ENCODE data around the gene ACTN2. TPM values are rescaled to one million over a fixed set of nuclear protein-coding genes. Genes with fewer than 3 reads are reported as not detected.

Gene ACTN2
- total RNA-seq, 1 donor from 2014 or later = 1.5 TPM

- no peaks in the 10 kb centered on the region for H3K4me1 ChIP-seq
- H3K27ac ChIP-seq = no peak overlapping the region
- H3K27me3 ChIP-seq = no peaks in the 10 kb centered on the region
- H3K9me3 ChIP-seq = no peaks in the 10 kb centered on the region
- TF ChIP-seq POLR2AphosphoS5 (IDR thresholded peaks at IDR 0.05; ENCODE audit: insufficient read depth in 1 of 2, low read depth in 1 of 2) (no peak), CTCF (IDR thresholded peaks at IDR 0.05) (no peak), POLR2A (IDR thresholded peaks at IDR 0.05) (no peak)
- no peak for DNase-seq (ENCODE audit: extremely low spot score in 2 of 2)
- intact Hi-C loops (cut with DNase I) = no loop called here
- H3K4me3 ChIP-seq = no peak overlapping the region
- H3K36me3 ChIP-seq = no peaks in the 10 kb centered on the region
These were observed 65.6 kb downstream of the ACTN2 start for GRCh38 chr1:236751935-236752334.

GRCh38 chr1:236753516-236753915 is 67.2 kb downstream of the ACTN2 start:
- no peaks in the 10 kb centered on the region for H3K9me3 ChIP-seq
- no peak overlapping the region for H3K4me3 ChIP-seq
- H3K36me3 ChIP-seq = no peaks in the 10 kb centered on the region
- TF ChIP-seq POLR2AphosphoS5 (IDR thresholded peaks at IDR 0.05; ENCODE audit: insufficient read depth in 1 of 2, low read depth in 1 of 2) (no peak), POLR2A (IDR thresholded peaks at IDR 0.05) (no peak), CTCF (IDR thresholded peaks at IDR 0.05) (no peak)
- H3K27ac ChIP-seq = no peak overlapping the region
- DNase-seq (ENCODE audit: extremely low spot score in 2 of 2) = no peak
- intact Hi-C loops (cut with DNase I) = no loop called here
- no peaks in the 10 kb centered on the region for H3K27me3 ChIP-seq
- H3K4me1 ChIP-seq = no peaks in the 10 kb centered on the region

GRCh38 chr1:236753964-236754363 is 67.7 kb downstream of the ACTN2 start:
- no peak overlapping the region for H3K27ac ChIP-seq
- no peaks in the 10 kb centered on the region for H3K36me3 ChIP-seq
- no peak overlapping the region for H3K4me3 ChIP-seq
- DNase-seq (ENCODE audit: extremely low spot score in 2 of 2) = no peak
- TF ChIP-seq POLR2A (IDR thresholded peaks at IDR 0.05) (no peak), CTCF (IDR thresholded peaks at IDR 0.05) (no peak), POLR2AphosphoS5 (IDR thresholded peaks at IDR 0.05; ENCODE audit: insufficient read depth in 1 of 2, low read depth in 1 of 2) (no peak)
- H3K4me1 ChIP-seq = no peaks in the 10 kb centered on the region
- no peaks in the 10 kb centered on the region for H3K27me3 ChIP-seq
- intact Hi-C loops (cut with DNase I) = no loop called here
- no peaks in the 10 kb centered on the region for H3K9me3 ChIP-seq

GRCh38 chr1:236754525-236755210 is 68.4 kb downstream of the ACTN2 start:
- no peak for TF ChIP-seq POLR2A (IDR thresholded peaks at IDR 0.05)
- no peak for TF ChIP-seq POLR2AphosphoS5 (IDR thresholded peaks at IDR 0.05; ENCODE audit: insufficient read depth in 1 of 2, low read depth in 1 of 2)
- no peak for TF ChIP-seq CTCF (IDR thresholded peaks at IDR 0.05)
- H3K27me3 ChIP-seq = no peaks in the 10 kb centered on the region
- no peak overlapping the region for H3K4me3 ChIP-seq
- no peaks in the 10 kb centered on the region for H3K4me1 ChIP-seq
- no peak overlapping the region for H3K27ac ChIP-seq
- no peaks in the 10 kb centered on the region for H3K9me3 ChIP-seq
- intact Hi-C loops (cut with DNase I) = no loop called here
- DNase-seq (ENCODE audit: extremely low spot score in 2 of 2) = no peak
- no peaks in the 10 kb centered on the region for H3K36me3 ChIP-seq

- H3K9me3 ChIP-seq = no peaks in the 10 kb centered on the region
- no peak for DNase-seq (ENCODE audit: extremely low spot score in 2 of 2)
- H3K27ac ChIP-seq = no peak overlapping the region
- no peak for TF ChIP-seq CTCF (IDR thresholded peaks at IDR 0.05)
- no peak for TF ChIP-seq POLR2AphosphoS5 (IDR thresholded peaks at IDR 0.05; ENCODE audit: insufficient read depth in 1 of 2, low read depth in 1 of 2)
- no peak for TF ChIP-seq POLR2A (IDR thresholded peaks at IDR 0.05)
- H3K27me3 ChIP-seq = no peaks in the 10 kb centered on the region
- no peaks in the 10 kb centered on the region for H3K36me3 ChIP-seq
- no peaks in the 10 kb centered on the region for H3K4me1 ChIP-seq
- H3K4me3 ChIP-seq = no peak overlapping the region
- intact Hi-C loops (cut with DNase I) = no loop called here
These were observed 71.3 kb downstream of the ACTN2 start for GRCh38 chr1:236757640-236758039.
